Measurements from ENCODE around the gene PPP4R4.
A peak's percentile ranks its signal among the peaks of the same experiment; 100 is the strongest.
"Not testable (repeated sequence)": the region's sequence is repeated elsewhere in the genome, so short reads cannot be mapped to it uniquely, and the experiment has no call there.

PPP4R4 gene

DNA sequence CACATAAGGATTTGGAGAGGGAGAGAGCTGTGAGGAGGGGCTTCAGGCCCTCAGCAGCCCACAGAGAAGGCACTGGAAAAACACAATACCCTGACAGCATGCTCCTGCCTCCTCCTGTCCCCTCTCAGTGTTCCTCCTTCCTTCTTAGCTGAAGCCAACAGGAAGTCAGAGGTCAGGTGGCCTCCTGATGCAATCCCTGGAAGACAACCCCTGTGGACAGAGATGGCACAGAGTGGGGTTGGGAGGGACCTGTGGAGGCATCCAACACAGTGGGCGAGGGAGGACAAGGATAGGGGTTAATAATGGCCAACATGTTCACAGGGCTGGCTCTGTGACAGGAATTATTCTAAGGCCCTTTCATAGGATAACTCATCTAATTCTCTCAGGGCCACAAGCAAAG is 29.4 kb upstream of the PPP4R4 start:
- no peak for DNase-seq

DNA sequence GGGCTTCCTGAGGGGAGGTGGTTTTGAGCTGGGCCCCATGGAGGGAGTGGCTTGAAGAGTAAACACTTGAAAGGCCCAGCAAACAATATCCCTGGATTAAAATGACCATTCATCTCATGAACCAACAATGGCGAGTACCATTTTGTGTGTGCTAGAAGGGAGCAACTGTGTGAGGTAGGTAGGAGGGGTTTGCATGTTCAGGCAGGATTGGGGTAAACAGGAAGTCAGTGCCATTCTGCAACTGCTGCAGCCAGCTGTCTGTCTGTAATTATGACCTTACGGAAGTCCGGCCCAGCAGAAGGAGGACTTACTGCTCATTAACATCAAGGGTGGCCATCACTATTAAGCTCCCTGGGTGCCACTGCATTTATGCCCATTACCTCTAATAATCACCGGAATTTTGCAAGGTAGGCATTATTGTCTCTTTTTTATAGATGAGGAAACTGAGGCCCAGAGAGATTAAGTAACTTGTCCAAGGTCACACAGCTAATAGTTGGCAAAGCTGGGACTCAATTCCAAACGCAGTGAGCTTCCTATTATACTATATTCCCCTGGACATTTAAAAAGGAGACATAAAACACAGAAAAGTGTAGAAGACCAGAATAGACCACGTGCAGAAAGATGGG is 28.1 kb upstream of the PPP4R4 start:
- peak; percentile 83 for DNase-seq

DNA sequence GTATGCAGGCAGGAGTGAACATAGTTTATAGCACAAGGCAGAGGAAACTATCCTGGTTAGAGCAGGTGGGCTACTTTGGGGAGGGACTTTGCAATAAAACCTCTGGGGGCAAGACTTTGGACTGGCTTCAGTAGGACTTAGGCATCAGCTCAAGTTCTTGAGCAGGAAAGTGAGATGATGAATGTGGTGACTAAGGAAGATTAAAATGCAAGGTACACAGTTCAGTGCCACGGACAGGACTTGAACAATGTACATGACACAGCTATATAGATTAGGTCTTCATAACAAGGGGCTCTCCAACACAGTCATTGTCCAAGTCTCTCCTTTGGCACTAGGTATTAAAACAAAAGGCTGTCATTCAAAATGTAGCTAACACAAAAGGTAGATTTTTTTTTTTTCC is 21.4 kb upstream of the PPP4R4 start:
- no peak for DNase-seq

DNA sequence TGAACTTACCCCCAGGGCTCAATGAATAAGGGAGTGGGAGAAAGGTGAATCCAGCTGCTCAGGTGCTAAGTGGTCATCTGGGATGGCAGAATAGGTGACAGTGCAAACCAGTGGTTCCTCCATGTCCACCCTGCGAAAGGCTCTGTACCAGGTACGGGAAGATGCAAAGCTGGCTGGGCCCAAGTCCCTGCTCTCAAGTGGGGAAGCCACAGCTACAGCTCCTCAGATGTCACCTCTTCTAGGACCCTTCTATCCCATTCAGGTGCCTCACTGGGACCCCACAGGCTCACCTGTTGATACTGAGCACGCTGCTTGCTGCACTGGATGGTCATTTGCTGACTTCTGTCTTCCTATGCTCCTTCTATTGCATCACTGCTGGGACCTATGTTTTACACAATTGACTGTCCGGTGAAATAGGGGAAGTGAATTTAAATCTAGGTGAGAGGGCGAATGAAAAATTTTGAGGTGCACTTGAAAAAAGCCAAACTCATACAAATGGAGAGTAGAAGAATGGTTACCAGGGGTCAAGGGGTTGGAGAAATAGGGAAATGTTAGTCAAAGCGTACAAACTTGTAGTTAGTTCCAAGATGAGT is 20.3 kb upstream of the PPP4R4 start:
- DNase-seq: no peak

DNA sequence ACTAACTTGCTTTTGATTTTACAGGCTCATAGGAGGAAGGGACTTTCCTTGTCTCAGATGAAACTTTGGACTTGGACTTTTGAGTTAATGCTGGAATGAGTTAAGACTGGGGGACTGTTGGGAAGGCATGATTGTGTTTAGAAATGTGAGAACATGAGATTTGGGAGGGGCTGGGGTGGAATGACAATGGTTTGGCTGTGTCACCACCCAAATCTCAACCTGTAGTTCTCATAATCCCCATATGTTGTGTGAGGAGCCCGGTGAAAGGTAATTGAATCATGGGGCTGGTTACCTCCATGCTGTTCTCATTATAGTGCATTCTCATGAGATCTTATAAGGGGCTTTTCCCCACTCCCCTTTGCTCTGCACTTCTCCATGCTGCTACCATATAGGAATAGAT is 18.0 kb upstream of the PPP4R4 start:
- not testable (repeated sequence) for DNase-seq

DNA sequence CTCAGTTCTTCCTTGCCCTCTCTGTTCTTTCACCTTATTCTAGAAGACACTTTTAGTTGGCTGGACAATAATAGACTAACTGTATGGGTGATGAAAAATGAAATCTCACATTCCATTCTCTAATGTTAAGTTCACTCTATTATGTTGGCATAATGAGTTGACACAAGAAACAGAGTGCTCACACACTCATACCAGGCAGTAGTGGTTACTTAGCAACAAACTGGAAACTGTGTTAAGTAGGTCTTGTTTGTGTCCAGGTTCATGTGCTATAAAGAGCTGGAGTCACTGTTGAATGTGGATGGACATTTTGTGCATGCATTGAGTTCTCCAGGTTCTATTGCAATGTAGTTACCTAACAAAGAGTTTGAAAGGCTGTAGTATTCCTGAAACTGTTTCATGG is 16.9 kb upstream of the PPP4R4 start:
- peak; percentile 63 for DNase-seq

DNA sequence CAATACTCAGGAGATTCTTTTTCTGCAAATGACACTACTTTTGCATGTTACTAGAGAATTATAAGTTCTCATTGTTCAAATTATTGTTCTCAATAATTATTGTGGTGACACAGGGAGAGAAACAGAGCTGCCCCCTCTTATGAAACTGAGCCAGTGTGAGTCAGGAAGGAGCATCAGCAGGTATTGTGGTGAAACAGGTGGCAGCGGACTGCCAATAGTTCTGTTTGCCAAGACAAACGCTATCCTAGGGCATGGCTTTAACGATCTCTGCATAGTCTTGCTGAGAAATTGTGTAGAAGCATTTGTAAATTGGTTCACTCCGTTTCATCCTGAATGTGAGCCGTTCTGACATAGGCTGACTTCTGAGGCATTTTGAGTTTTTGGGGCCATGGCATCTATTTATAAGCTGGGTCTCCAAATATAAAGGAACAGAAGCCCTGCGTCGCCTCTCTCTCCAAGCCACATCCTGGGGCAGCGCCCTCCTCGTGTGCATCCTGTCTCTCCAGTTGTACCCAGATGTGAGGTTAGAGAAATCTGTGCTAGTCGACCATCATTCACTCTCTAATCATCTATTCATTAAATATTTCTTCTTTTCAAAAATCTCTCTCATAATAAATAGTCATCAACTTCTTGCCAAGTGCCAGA is 15.8 kb upstream of the PPP4R4 start:
- no peak for DNase-seq

DNA sequence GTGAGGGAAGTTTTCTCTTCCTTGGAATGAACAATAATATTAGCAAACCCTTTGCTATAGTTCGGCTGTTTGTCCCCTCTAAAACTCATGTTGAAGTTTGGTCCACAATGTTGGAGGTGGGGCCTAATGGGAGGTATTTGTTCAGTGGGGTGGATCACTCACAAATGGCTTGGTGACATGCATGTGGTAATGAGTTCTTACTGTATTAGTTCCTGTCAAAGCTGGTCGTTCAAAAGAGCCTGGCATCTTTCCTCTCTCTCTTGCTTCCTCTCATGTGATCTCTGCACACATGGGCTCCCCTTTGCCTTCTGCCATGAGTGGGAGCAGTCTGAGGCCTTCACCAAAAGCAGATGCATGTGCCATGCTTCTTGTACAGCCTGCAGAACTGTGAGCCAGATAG is 13.1 kb upstream of the PPP4R4 start:
- DNase-seq: no peak

DNA sequence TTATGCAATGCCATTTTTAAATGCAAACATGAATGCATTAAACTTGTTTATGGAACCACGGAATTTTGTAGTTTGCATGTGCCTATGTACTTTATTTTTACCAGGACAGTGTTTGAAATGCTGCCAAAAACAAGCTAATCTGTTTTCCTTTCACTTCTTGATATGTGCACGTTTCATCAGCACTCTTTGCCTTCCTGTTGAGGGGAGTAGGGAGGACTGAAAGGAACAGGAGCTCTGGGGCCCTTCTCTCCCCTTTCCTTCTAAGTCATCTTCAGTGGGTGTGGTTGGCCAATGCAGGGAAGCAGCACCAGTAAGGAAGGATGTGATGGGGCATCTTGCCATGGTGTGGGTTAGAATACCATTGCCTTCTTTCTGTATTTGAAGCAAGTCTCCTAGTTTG is 12.1 kb upstream of the PPP4R4 start:
- DNase-seq: no peak

DNA sequence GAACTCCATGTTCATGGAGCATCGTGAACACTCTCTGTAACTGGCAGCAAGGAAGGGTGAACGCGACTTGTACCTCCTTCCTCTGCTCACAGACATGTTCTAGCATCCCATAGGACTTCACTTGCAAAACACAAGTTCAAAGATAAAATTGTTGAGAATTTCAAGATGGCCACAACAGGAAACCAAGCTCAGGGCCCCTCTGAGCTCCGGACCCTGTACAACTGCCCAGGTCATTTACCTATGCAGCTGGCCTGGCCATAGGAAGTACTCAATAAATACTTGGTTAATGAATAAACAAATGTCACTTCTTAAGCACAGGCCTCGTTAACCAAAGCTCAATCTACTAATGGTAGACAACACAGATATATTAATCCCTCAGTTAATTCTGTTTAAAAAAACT is 11.7 kb upstream of the PPP4R4 start:
- no peak for DNase-seq

DNA sequence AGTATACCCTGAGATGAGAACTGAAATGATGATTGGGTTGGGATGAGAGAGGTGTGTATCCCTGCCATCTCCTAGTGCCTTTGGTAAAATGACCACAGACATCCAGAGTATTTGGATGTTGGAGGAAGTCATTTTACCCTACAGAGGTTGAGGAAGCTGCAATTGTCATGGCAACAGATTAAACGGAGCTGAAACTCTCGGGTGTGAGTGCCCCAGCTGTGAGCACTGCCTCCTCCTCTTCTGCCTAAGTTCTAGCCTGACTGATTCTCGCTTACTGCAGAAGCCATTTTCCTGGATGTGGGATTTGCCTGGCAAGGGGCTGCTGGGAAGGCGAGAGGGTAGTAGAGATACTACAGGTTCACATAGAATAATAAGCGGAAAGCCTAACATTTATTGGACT is 10.3 kb upstream of the PPP4R4 start:
- DNase-seq: no peak

DNA sequence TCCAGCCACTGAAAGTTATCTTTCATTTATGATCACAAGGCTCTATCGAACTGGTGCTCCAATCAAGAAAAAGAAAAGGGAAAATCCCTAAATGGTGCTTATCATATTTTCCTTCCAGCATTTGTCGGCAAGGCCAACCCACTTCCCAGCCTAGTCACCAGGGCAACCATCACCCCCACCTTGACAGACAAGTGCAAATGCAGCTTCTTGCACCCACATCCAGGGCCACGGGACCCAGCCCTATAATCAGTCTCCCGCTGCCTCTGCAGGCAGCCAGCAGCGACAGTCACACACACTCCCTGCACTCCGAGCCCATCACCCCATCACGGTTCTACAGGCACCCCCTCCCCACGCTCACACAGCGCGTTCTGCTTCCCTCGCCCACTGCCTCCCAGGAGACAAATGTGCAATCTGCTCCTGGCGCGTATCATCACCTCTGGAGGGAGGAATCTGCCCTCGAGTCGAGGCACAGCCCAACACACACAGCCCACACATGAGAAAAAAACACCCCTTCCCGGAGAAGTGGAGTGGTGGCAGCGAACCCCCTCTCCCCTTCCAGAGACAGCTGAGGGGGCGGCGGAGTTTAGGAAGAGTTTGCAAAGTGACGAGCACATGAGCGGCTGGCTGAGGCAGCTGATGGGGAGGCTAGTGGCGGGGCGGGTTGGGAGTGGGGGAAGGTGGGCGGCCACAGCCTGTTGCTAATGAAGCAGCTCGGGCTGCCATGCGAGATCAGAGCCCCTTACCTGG is 9.3 kb upstream of the PPP4R4 start:
- peak; percentile 64 for DNase-seq

DNA sequence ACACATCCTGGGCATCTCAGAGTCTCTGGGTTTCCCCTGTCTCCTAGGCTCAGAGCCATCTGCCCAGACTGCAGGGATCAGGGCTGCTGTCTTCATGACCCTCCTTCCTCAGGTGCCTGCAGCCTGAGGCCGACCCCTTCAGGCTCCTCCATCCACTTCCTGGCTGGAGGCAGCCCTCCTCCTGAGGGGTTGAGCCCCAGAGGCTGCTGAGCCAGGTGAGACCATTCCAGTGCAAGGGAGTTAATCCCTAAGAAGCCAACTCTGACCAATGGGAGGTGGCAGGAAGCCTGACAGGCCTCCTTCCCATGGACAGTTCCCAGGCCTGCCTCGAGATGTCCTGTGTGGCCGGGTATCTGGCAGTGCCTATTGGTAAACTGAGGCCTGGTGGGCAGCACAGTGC is 8.4 kb upstream of the PPP4R4 start:
- no peak for DNase-seq

DNA sequence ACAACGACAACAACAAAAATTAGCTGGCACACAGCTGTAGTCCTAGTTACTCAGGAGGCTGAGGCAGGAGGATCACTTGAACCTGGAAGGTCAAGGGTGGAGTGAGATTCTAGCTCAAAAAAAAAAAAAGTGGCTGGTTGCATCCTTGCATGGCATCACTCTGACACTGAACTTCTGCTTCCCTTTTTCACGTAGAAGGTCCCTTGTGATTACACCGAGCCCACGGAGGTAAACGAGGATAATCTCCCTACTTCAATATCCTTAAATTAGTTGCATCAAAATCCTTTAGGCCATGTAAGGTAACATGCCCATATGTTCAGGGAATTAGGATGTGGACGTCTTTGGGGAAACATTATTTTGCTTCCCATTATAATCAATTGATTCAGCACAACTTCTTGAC is 4.0 kb upstream of the PPP4R4 start:
- DNase-seq: no peak

DNA sequence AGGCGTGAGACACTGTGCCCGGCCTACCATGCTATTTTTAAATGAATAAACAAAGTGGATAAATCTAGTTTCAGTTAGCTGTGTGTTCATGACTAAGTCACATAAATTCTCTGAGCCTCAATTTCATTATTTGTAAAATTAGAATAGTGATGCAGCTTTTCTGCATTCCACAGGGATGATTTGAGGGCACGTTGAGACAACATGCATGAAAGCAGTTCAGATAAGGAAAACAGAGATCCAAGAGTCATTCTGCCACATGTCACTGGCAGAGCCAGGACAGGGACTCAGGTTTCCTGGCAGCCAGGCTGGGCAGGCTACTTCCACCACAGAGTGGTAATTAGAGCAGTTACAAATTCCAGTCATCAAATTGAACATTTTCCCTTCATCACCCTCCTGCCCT is 2.9 kb upstream of the PPP4R4 start:
- DNase-seq: no peak

DNA sequence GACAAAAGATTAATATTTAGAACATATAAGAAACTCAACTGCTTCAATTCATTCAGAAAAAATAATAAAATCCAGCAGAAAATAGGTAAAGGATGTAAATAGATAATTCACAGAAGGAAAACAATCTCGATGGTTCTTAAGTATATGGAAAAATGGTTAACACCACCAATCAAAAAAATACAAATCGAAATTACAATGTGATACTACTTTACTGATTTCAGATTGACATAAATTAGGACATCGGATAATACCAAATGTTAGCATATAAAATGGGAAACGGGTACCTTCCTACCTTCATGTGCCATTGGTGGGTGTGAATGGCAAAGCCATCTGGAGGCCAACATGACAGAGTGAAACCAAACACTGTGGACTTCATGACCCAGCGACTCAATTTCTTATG is 1.6 kb upstream of the PPP4R4 start:
- DNase-seq: no peak

DNA sequence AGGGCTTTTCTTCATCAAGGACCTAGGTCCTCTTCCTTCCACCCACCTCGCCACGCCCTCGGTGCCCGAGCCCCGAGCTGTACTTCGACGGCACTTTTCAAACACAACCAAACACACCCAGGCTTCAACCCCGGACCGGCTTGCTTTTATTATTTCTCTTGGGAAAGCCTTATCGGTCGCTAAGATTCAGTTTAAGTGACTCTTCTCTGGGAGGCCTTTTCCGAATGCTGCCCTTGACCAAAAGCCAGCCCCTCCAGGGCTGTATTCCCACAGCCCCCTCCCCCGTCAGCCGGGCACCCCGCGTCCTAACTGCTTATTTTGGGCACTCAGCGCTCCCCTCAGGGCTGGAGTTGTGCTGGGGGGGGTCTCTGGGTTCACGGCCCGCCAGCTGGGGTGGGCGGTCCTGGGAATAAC is 644 bp upstream of the PPP4R4 start:
- DNase-seq: no peak

DNA sequence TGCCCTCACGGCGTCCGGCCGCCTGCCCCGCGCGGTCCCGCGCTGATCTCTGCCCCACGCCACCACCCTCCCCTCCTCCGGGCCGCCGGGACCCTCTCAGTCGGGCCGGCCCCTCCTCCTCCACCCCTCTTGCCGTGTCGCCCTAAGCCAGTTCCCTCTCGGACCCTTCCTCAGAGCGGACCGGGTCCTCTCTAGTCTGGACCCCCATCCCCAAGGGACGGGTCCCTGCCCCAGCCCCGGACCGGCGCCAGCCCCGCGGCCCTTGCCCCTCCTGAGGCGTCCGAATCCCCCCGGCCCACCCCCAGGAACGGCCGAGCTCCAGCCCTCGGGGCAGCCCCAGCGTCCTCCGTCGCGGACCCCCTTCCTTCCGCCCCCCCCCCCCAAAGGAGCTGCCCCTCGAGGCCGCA is 485 bp downstream of the PPP4R4 start:
- no peak for DNase-seq

DNA sequence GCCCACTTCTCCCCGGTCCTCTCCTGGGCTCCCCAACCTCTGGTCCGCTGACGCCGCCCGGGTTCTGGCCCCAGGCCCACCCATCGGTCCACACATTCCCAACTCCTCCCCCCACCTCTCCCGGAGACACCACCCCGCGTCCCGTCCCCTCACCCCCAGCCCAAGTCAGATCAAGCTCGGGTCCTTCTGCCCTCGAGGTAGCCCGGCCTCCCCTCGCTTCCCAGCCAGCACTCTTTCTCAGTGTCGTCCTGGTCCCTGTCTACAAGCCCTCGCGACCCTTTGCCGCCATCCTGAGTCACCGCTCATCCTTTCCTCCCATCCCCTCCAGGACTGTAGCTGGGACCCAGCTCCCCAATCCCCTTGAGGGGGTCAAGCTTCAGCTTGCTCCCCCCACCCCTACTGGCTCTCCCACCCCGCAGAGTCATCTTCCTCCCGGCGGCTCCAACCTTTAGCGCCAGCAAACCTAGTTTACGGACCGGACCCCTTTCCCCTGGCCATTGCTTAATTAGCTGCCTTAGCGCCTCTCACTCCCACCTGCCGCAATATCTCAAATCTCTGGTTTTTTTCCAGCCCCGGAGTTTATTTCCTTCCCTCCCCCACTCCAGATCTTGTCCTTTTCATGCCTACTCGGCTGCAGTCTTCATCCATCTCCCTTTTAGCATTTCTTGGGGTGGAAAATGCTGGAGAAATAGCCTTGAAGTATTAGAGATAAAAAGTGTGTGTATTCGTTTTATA is 1.1 kb downstream of the PPP4R4 start:
- no peak for DNase-seq

DNA sequence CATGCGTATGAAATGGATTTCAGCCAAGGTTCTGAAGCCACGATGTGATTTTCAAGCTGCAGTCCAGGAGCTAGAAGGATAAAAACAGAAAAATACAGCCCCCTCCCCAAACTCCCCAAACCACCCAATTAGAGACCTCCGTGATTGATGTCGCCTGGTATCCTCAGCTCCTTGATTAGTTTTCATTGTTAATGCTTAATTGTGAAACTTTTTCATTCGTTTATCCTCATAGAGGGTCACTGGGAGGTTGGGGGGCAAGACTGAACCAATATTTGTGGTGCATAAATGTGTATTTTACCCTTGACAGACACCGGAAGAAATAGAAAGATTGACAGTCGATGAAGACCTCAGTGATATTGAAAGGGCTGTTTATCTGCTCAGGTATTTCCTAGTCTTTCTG is 1.6 kb downstream of the PPP4R4 start:
- DNase-seq: no peak

DNA sequence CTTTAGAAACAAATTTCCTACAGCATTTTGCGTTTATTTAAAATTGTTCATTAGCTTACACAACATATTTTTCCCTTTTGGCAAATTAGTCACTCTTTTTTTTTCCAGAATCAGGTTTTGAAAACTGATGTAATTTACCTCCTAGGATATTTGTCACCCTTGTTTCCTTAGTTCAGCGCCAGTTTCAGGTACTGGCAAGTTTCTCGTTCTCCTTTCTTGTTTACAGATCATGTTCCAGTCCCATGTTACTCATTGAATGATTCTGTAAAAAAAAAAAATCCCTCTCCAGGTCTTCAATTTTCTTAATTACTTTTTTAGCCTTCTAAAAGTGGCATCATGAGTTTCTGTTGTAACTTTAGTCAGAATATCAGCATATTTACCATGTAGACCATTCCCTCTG is 2.7 kb downstream of the PPP4R4 start:
- DNase-seq: no peak

DNA sequence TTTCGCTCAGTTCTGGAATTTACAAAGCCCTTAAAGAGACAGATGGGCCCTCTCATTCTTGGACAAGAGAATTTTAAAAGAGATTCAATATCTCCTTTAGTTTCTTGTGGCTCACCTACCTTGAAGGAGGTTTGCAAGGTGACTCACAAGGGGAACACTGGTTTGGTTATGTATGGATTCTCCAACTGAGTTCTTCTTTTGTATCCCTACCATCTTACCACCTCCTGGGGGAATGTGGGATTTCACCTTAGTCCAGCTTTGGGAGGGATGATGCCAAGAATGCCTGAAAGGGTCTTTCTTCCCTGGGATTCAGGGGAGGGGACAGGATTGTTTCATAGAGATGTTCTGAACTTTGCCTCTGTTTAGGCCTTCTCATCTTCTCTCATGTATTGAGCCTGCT is 3.7 kb downstream of the PPP4R4 start:
- no peak for DNase-seq

DNA sequence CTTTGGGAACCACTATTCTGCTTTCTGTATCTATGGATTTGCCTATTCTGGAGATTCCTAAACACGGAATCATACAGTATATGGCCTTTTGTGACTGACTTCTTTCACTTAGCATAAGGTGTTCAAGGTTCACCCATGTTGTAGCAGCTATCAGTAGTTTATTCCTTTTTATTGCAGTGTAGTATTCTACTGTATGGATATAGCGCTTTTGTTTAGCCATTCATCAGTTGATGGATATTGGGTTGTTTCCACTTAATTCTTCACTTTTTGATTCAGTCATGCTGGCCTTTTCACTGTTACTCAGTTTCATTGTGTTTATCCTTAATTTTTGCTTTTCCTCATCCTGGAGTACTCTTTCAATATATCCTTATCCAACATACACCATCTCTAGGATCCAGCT is 5.1 kb downstream of the PPP4R4 start:
- DNase-seq: no peak
